Effector CD8-positive, alpha-beta T cell (primary cell): ENCODE data around the gene OSBPL1A.

ENCODE experiments used
- DNase-seq: peaks from one replicate; lab custom pipeline; 2025; lab: John Stamatoyannopoulos, UW

Gene OSBPL1A

GRCh38 chr18:24267878-24268277 is 129.7 kb downstream of the OSBPL1A start:
- no peak for DNase-seq

GRCh38 chr18:24266131-24266530 is 131.5 kb downstream of the OSBPL1A start:
- DNase-seq, result no peak

- no peak for DNase-seq
These were observed 132.0 kb downstream of the OSBPL1A start for GRCh38 chr18:24265502-24266064.

- DNase-seq, result no peak
These were observed 134.6 kb downstream of the OSBPL1A start for GRCh38 chr18:24263050-24263449.

- no peak for DNase-seq
These were observed 135.5 kb downstream of the OSBPL1A start for GRCh38 chr18:24262087-24262486.

- no peak for DNase-seq
These were observed 137.6 kb downstream of the OSBPL1A start for GRCh38 chr18:24259869-24260641.

GRCh38 chr18:24254071-24254470 is 143.6 kb downstream of the OSBPL1A start:
- no peak for DNase-seq

- DNase-seq, result no peak
These were observed 147.9 kb downstream of the OSBPL1A start for GRCh38 chr18:24249716-24250115.

- DNase-seq, result no peak
These were observed 149.3 kb downstream of the OSBPL1A start for GRCh38 chr18:24248359-24248758.

- no peak for DNase-seq
These were observed 151.5 kb downstream of the OSBPL1A start for GRCh38 chr18:24246143-24246542.

- no peak for DNase-seq
These were observed 152.9 kb downstream of the OSBPL1A start for GRCh38 chr18:24244698-24245097.

GRCh38 chr18:24243677-24244076 is 153.9 kb downstream of the OSBPL1A start:
- no peak for DNase-seq

GRCh38 chr18:24239341-24239740 is 158.3 kb downstream of the OSBPL1A start:
- no peak for DNase-seq

- DNase-seq, result no peak
These were observed 159.2 kb downstream of the OSBPL1A start for GRCh38 chr18:24238387-24238786.

- no peak for DNase-seq
These were observed 162.7 kb downstream of the OSBPL1A start for GRCh38 chr18:24234850-24235418.

GRCh38 chr18:24234330-24234729 is 163.3 kb downstream of the OSBPL1A start:
- DNase-seq, result no peak

GRCh38 chr18:24232800-24233199 is 164.8 kb downstream of the OSBPL1A start:
- DNase-seq, result no peak

- no peak for DNase-seq
These were observed 165.6 kb downstream of the OSBPL1A start for GRCh38 chr18:24231773-24232735.

- DNase-seq, result no peak
These were observed 166.9 kb downstream of the OSBPL1A start for GRCh38 chr18:24230766-24231165.

GRCh38 chr18:24228667-24229041 is 169.0 kb downstream of the OSBPL1A start:
- no peak for DNase-seq

GRCh38 chr18:24227977-24228666 is 169.5 kb downstream of the OSBPL1A start:
- DNase-seq, result no peak

GRCh38 chr18:24220318-24220688 is 177.3 kb downstream of the OSBPL1A start:
- DNase-seq, result no peak
